Measurements from ENCODE around the gene HOXA9. TPM values are rescaled to one million over a fixed set of nuclear protein-coding genes. Genes with fewer than 3 reads are reported as not detected.

The HOXA9 gene
- total RNA-seq, 4 donors from 2014 or later = 25.7 to 71.2 (median 46.1) TPM

DNA sequence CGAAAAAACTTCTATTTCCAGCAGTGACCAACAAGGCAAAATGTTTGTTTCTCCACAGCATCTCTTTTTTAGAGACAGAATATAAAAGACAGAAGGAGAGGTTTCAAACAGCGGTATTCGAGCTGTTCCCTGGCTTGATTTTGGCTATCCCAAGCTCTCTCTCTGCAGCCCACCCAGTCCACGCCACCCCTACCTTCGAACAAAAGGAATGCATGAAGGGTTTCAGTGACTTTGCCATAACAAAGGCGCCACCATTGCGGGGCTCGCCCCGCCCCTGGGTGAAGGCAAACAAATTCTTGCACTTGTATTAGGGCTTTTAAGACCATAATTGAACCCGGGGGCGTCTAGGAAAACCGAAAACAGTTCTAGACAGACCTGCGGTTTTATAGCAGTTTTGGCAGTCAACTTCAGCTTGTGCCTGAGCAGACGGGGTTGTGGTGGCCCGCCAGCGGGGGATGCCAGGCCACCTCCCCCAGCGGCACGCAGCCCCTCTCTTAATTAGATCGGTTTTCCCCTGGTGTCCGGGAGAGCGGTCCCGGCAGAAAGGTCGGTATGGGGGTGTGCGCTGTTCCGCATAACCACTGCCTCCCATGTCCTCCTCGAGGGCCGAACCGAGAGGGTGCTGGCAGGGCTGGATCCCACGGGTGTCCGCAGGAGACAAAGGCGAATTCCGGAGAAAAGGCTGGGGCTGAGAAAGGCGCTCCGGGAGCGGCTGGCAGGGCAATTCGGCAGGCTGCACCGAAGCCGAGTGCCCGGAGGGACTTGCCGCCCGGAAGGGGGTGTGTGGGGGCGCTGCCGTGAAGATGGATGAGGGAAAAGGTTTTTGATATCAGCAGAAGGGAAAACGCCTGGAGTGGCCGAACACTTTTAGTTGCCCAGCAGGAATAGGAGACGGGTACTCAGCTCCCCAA lies 22.4 kb upstream of the HOXA9 start:
- Histone ChIP-seq H3K4me3 (peak overlapping the region in 2 of 4 donors; percentile 9 to 33), H3K27me3 (peaks cover 8 to 85% of the 10 kb centered on the region in 2 donors), H3K27ac (no peak overlapping the region), H3K36me3 (no peaks in the 10 kb centered on the region), H3K9me3 (no peaks in the 10 kb centered on the region), H3K4me1 (peaks cover 9 to 51% (median 28%) of the 10 kb centered on the region in 4 donors)
- TF ChIP-seq POLR2A (IDR thresholded peaks at IDR 0.05) = no peak
- TF ChIP-seq, protein P1, sequence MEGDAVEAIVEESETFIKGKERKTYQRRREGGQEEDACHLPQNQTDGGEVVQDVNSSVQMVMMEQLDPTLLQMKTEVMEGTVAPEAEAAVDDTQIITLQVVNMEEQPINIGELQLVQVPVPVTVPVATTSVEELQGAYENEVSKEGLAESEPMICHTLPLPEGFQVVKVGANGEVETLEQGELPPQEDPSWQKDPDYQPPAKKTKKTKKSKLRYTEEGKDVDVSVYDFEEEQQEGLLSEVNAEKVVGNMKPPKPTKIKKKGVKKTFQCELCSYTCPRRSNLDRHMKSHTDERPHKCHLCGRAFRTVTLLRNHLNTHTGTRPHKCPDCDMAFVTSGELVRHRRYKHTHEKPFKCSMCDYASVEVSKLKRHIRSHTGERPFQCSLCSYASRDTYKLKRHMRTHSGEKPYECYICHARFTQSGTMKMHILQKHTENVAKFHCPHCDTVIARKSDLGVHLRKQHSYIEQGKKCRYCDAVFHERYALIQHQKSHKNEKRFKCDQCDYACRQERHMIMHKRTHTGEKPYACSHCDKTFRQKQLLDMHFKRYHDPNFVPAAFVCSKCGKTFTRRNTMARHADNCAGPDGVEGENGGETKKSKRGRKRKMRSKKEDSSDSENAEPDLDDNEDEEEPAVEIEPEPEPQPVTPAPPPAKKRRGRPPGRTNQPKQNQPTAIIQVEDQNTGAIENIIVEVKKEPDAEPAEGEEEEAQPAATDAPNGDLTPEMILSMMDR (IDR thresholded peaks at IDR 0.05) = no peak
- DNase-seq = peak in 2 of 3 donors; percentile 42 to 50

DNA sequence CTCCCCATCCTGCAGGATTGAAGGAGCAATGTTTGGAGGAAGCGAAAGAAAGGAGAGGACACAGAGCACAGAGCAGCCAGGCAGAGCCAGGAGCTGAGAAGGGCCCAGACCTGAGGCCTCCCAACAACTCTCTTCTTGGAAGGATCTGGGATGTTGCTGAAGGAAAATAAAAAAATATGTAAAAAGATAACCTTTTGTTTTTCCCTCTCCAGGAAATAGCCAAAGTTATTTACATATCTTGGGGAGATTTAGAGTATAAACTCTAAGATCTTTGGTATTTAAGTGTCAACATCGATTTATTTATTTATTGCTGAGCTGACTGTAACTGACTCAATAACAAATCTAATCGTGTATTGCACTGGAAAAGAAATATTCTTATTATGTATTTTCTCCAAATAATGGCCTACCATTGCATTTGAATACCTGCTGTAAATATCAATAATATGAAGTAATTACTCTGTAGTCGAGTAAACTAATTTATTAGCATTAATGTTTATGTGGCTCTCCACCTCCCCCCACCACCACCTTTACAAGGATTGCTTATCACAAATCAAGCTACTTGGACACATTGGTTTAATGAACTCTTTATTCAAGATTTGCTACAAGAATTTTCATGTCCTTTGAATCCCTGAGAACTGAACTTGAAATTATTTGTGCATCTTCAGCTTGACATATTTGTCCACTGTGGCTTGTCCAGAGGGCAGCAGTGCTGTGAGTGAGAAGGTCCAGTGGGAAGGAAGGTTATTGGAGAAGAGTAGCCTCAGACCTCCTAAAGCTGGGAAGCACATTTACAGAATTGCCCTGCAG lies 21.5 kb upstream of the HOXA9 start:
- peaks cover 5 to 42% (median 22%) of the 10 kb centered on the region in 4 donors for H3K4me1 ChIP-seq
- H3K27me3 ChIP-seq = peaks cover 8 to 80% of the 10 kb centered on the region in 2 donors
- no peak overlapping the region for H3K4me3 ChIP-seq
- peak in 1 of 3 donors; percentile 21 for DNase-seq
- no peaks in the 10 kb centered on the region for H3K9me3 ChIP-seq
- no peaks in the 10 kb centered on the region for H3K36me3 ChIP-seq
- no peak overlapping the region for H3K27ac ChIP-seq
- TF ChIP-seq, protein P1 (IDR thresholded peaks at IDR 0.05) = no peak
- TF ChIP-seq POLR2A (IDR thresholded peaks at IDR 0.05) = no peak

DNA sequence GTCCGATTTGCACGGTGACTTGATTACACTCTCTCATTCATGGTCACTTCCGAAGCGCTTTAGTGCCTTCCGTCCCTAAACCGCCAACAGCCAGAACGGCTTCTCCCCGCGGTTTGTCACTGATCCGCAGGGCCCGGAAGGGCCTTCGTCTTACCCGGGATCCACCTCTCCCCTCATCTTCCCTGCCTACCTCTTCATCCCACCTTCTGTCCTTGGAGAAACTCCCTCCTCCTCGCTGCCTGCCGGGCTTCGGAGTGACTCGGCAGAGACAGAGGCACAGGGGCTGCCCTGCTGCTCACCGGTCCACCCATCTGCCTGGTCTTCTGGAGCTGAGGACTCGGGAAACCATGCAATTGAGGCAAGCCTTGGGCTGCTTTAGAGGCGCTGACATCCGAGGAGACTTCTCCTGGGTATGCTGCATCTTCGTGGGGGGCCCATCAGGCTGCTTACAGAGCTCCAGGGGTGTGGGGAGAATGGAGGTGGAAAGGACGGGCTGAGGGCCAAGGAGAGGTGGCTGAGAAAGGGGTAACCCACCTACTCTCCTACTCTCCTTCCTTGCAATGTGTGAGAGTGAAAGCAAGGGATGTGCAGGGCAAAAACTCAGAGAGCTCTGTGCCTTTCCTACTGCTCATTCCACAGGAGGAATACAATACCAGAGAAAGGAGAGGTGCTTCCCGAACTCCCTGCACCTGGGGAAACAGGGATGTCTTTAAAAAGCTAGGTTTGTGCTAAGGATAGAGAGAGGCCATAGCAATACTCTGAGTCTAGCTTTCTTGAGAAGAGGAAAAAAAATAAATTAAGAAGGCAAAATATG lies 20.7 kb upstream of the HOXA9 start:
- peaks cover 5 to 40% (median 22%) of the 10 kb centered on the region in 4 donors for H3K4me1 ChIP-seq

DNA sequence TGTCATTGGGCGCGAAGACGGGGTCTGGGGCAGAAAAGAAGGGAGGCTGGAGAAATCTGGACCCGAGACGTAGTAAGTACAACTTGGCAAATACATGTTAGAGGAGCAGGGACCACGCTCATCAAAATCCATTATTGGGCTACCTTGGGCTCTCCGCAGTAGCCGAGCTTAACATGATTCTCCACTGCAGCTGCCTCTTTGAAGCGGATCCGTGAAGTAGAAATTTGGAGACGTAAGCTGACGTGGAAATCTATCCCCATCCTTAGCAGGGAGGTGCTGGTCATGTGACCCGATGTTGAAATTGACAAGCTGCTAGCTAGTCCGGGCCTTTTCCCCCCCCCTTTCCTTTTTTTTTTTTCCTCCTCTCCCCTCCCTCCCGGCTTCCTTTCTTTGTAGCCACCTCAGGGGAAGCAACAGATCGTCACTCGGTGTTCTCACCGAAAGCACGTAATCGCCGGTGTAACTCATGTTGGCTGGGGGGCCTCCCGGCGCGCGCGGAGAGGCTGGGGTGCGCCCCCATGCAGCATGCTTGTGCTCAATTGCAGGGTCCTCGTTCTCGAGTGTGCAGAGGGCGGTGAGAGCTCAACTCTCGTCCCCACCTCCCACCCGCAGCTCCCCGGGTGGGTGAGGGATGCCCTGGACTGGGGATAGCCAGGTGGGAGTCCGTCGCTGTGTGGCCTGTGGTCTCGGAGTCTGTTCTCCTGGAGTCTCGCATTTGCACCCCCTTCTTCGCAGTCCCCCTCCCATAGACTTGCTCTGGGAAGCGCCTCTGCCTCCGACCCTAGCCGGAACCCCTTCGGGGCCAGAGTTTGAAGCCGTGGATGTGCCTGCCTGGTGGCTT lies 19.9 kb upstream of the HOXA9 start, which contains the start of gene HOXA11:
Gene HOXA11 (minus strand): TSS at position 220 of the 841 bp plus-strand sequence. CDS start 88 bp downstream, at position 132.
- Histone ChIP-seq H3K27me3 (peaks cover 8 to 66% of the 10 kb centered on the region in 2 donors), H3K4me3 (peak within 1 kb of the TSS; percentile 20 to 63 (median 46)), H3K9me3 (no peaks in the 10 kb centered on the region), H3K36me3 (no peaks in the 10 kb centered on the region), H3K4me1 (peaks cover 5 to 40% (median 22%) of the 10 kb centered on the region in 4 donors), H3K27ac (peak within 1 kb of the TSS in 1 of 4 donors; percentile 2)
- TF ChIP-seq POLR2A (IDR thresholded peaks at IDR 0.05) = no peak
- TF ChIP-seq, protein P1 (IDR thresholded peaks at IDR 0.05) = no peak
- DNase-seq = peak in 2 of 3 donors; percentile 49 to 53

More for the DNA sequence above, 20.7 kb upstream of the HOXA9 start:
- H3K27ac ChIP-seq = no peak overlapping the region
- peaks cover 8 to 72% of the 10 kb centered on the region in 2 donors for H3K27me3 ChIP-seq
- H3K4me3 ChIP-seq = peak overlapping the region in 1 of 4 donors; percentile 52
- H3K36me3 ChIP-seq = no peaks in the 10 kb centered on the region
- H3K9me3 ChIP-seq = no peaks in the 10 kb centered on the region
- TF ChIP-seq POLR2A (IDR thresholded peaks at IDR 0.05) = no peak
- TF ChIP-seq, protein P1 (IDR thresholded peaks at IDR 0.05) = no peak
- DNase-seq = peak in 2 of 3 donors; percentile 44 to 47

Measured in Peyer's patch (tissue), 4 donors.